Motor neuron (in vitro differentiated cells): ENCODE measurements around the gene CHRNA1. TPM values are rescaled to one million over a fixed set of nuclear protein-coding genes. Genes with fewer than 3 reads are reported as not detected.

Experiments used
- ATAC-seq, 8 experiments: fragments of 200-7000 bp; cut with Tn5 transposase; replicated peaks in 6 of 8; 2 replicates each; pipeline ENCODE4 v1.8.0; 2021; ENCODE audit warnings: mild to moderate bottlenecking in 8 of 8, moderate library complexity in 8 of 8
- H3K27ac ChIP-seq, 2 donors: fragments of 250-450 bp; sonication (Bioruptor Pico); 2 replicates each; pipeline ENCODE4 v1.9.0; 2021; ENCODE audit warnings: antibody characterized with exemption in 2 of 2, mild to moderate bottlenecking in 2 of 2, moderate library complexity in 1 of 2
- H3K4me1 ChIP-seq, 2 donors: fragments of 250-450 bp; sonication (Bioruptor Pico); replicated peaks in 1 of 2; 2 replicates each; pipeline ENCODE4 v1.6.1; 2021; ENCODE audit warnings: antibody characterized with exemption in 2 of 2, mild to moderate bottlenecking in 2 of 2, moderate library complexity in 1 of 2
- H3K4me3 ChIP-seq, 5 donors: fragments of 250-450 bp; sonication (Bioruptor Pico); 2 replicates each; pipeline ENCODE4 v1.9.0; 2021; ENCODE audit warnings: antibody characterized with exemption in 5 of 5, mild to moderate bottlenecking in 5 of 5, moderate library complexity in 4 of 5
- WGBS, 10 experiments: fragments of 450-650 bp; shearing (Covaris generic); methylation state at CpG; one replicate each; pipeline ENCODE4 v1.0.0; 2022; 5-methylcytosine and 5-hydroxymethylcytosine counted together
- in situ Hi-C, 9 experiments: fragments of 400-800 bp; cut with MboI; loops; one replicate each; pipeline ENCODE4 v1.15.0; 2021; ENCODE audit warnings: low sequenced_read_pairs in 9 of 9, low pct_unique_long_range_greater_than_20kb in 2 of 9; ENCODE audit not compliant: unreplicated experiment in 9 of 9
- total RNA-seq, 8 experiments: library from RNA; unstranded; fragments of 300-600 nt; gene quantifications; 2 replicates each; pipeline versions ENCODE4 v1.2.3 to v1.2.4, GENCODE V29; 2022

CHRNA1 gene
- 1 to 10 TPM in 2 of 8 experiments, under 1 TPM in 4, not detected in 2; 0.33 to 2.9 (median 0.87) TPM for total RNA-seq

- ATAC-seq = peak in 4 of 8 experiments; percentile 22 to 52 (median 41)
- no peak within 1 kb of the TSS for H3K4me3 ChIP-seq
- WGBS, 10 experiments = 60 to 100% (median 82%) methylated on average over 3 to 11 of the region's 13 CpGs; no CpG with 5 or more reads in 3 of the 10 experiments
- H3K27ac ChIP-seq = no peak within 1 kb of the TSS
- H3K4me1 ChIP-seq = peaks cover 0 to 10% of the 10 kb centered on the region in 2 donors
- in situ Hi-C loops = loop anchor here in 6 of 9 experiments (10.0 to 25.0 kb wide), 2 partner anchors 220 to 223 kb away; no protein-coding TSS in a partner anchor
Measured at GRCh38 chr2:174764280-174765255, at the start of gene CHRNA1. Gene CHRNA1 (minus strand): TSS chr2:174764472. CDS start chr2:174764394, 78 bp downstream.

- in situ Hi-C loops = no loop called here
- peaks cover 2 to 5% of the 10 kb centered on the region in 2 donors for H3K4me1 ChIP-seq
- no peak overlapping the region for H3K4me3 ChIP-seq
- WGBS, 10 experiments = 87 to 100% (median 97%) methylated on average over 1 to 7 of the region's 7 CpGs; no CpG with 5 or more reads in 3 of the 10 experiments
- H3K27ac ChIP-seq = no peak overlapping the region
- ATAC-seq = no peak
Measured at GRCh38 chr2:174812037-174812436, 47.8 kb upstream of the CHRNA1 start.

- 80 to 100% (median 100%) methylated on average over 1 of the region's 1 CpG; no CpG with 5 or more reads in 5 of the 10 experiments for WGBS, 10 experiments
- in situ Hi-C loops = no loop called here
- Histone ChIP-seq H3K27ac (no peak overlapping the region), H3K4me1 (peaks cover 5 to 18% of the 10 kb centered on the region in 2 donors), H3K4me3 (no peak overlapping the region)
- ATAC-seq = no peak
Measured at GRCh38 chr2:174807931-174808330, 43.7 kb upstream of the CHRNA1 start.

GRCh38 chr2:174805803-174806202 lies 41.5 kb upstream of the CHRNA1 start:
- Histone ChIP-seq H3K27ac (no peak overlapping the region), H3K4me3 (no peak overlapping the region), H3K4me1 (peaks cover 5 to 18% of the 10 kb centered on the region in 2 donors)
- WGBS, 10 experiments = 60 to 88% (median 86%) methylated on average over 1 of the region's 1 CpG; no CpG with 5 or more reads in 7 of the 10 experiments
- in situ Hi-C loops = no loop called here
- no peak for ATAC-seq

GRCh38 chr2:174802459-174802858 lies 38.2 kb upstream of the CHRNA1 start:
- peak in 2 of 8 experiments; percentile 69 to 79 for ATAC-seq
- Histone ChIP-seq H3K4me3 (no peak overlapping the region), H3K4me1 (peaks cover 4 to 18% of the 10 kb centered on the region in 2 donors), H3K27ac (no peak overlapping the region)
- 28 to 100% (median 93%) methylated on average over 1 to 4 of the region's 4 CpGs; no CpG with 5 or more reads in 1 of the 10 experiments for WGBS, 10 experiments
- in situ Hi-C loops = no loop called here

- Histone ChIP-seq H3K4me1 (peaks cover 8% of the 10 kb centered on the region in 2 donors), H3K27ac (no peak overlapping the region), H3K4me3 (no peak overlapping the region)
- WGBS, 10 experiments = 81 to 95% (median 88%) methylated on average over 4 to 8 of the region's 8 CpGs
- in situ Hi-C loops = no loop called here
- ATAC-seq = no peak
Measured at GRCh38 chr2:174800436-174801205, 36.3 kb upstream of the CHRNA1 start.

- Histone ChIP-seq H3K4me1 (peaks cover 6 to 8% of the 10 kb centered on the region in 2 donors), H3K27ac (no peak overlapping the region), H3K4me3 (no peak overlapping the region)
- ATAC-seq = no peak
- in situ Hi-C loops = no loop called here
- WGBS, 10 experiments = 40 to 100% (median 93%) methylated on average over 1 of the region's 1 CpG; no CpG with 5 or more reads in 4 of the 10 experiments
Measured at GRCh38 chr2:174798801-174799200, 34.5 kb upstream of the CHRNA1 start.

GRCh38 chr2:174797781-174798276 lies 33.6 kb upstream of the CHRNA1 start:
- ATAC-seq = peak in 2 of 8 experiments; percentile 7 to 24

GRCh38 chr2:174796319-174796771 lies 32.1 kb upstream of the CHRNA1 start:
- peaks cover 5 to 8% of the 10 kb centered on the region in 2 donors for H3K4me1 ChIP-seq
- H3K4me3 ChIP-seq = no peak overlapping the region
- in situ Hi-C loops = no loop called here
- peak in 2 of 8 experiments; percentile 25 to 35 for ATAC-seq
- no peak overlapping the region for H3K27ac ChIP-seq

More at GRCh38 chr2:174797781-174798276, 33.6 kb upstream of the CHRNA1 start:
- Histone ChIP-seq H3K27ac (no peak overlapping the region), H3K4me1 (peaks cover 5 to 8% of the 10 kb centered on the region in 2 donors), H3K4me3 (no peak overlapping the region)
- in situ Hi-C loops = no loop called here
- 20 to 100% (median 89%) methylated on average over 1 of the region's 1 CpG; no CpG with 5 or more reads in 4 of the 10 experiments for WGBS, 10 experiments

- 66 to 100% (median 100%) methylated on average over 1 to 3 of the region's 3 CpGs; no CpG with 5 or more reads in 1 of the 10 experiments for WGBS, 10 experiments
- ATAC-seq = no peak
- no peak overlapping the region for H3K4me3 ChIP-seq
Measured at GRCh38 chr2:174794851-174795374, 30.6 kb upstream of the CHRNA1 start.

GRCh38 chr2:174792309-174793025 lies 28.2 kb upstream of the CHRNA1 start:
- Histone ChIP-seq H3K4me1 (peaks cover 19 to 22% of the 10 kb centered on the region in 2 donors), H3K4me3 (no peak overlapping the region), H3K27ac (no peak overlapping the region)
- in situ Hi-C loops = no loop called here
- peak in 1 of 8 experiments; percentile 2 for ATAC-seq
- 57 to 100% (median 90%) methylated on average over 1 to 7 of the region's 7 CpGs; no CpG with 5 or more reads in 1 of the 10 experiments for WGBS, 10 experiments

More at GRCh38 chr2:174794851-174795374, 30.6 kb upstream of the CHRNA1 start:
- Histone ChIP-seq H3K4me1 (peaks cover 5 to 8% of the 10 kb centered on the region in 2 donors), H3K27ac (no peak overlapping the region)
- in situ Hi-C loops = no loop called here
